IPS-18c (cell line): ENCODE results near the gene GRAMD1C.
A peak's percentile ranks its signal among the peaks of the same experiment; 100 is the strongest.

Source experiments
- H3K4me3 ChIP-seq: 2 replicates; pipeline ENCODE4 v1.7.0; 2013; ENCODE audit warnings: low read depth, mild to moderate bottlenecking, low read length, moderate library complexity; ENCODE audit not compliant: insufficient read depth
- H3K9me3 ChIP-seq: one replicate; pipeline ENCODE4 v1.6.1; 2013; ENCODE audit warnings: mild to moderate bottlenecking, low read length, moderate library complexity; ENCODE audit not compliant: control insufficient read depth, insufficient read depth

GRAMD1C gene

GRCh38 chr3:113838631-113839209 lies at the start of gene GRAMD1C:
TSS of gene GRAMD1C (plus strand) at chr3:113838788. CDS start at chr3:113838910, 122 bp downstream.
- no peaks in the 10 kb centered on the region for H3K9me3 ChIP-seq
- H3K4me3 ChIP-seq = peak within 1 kb of the TSS; percentile 61

GRCh38 chr3:113791381-113791780 lies 47.2 kb upstream of the GRAMD1C start:
- H3K4me3 ChIP-seq = no peak overlapping the region
- H3K9me3 ChIP-seq = no peaks in the 10 kb centered on the region

- no peaks in the 10 kb centered on the region for H3K9me3 ChIP-seq
Measured at GRCh38 chr3:113794526-113794925, 44.1 kb upstream of the GRAMD1C start.

GRCh38 chr3:113795693-113796092 lies 42.9 kb upstream of the GRAMD1C start:
- Histone ChIP-seq H3K9me3 (no peaks in the 10 kb centered on the region), H3K4me3 (no peak overlapping the region)

More at GRCh38 chr3:113794526-113794925, 44.1 kb upstream of the GRAMD1C start:
- no peak overlapping the region for H3K4me3 ChIP-seq

GRCh38 chr3:113802795-113803455 lies 35.7 kb upstream of the GRAMD1C start:
- Histone ChIP-seq H3K4me3 (no peak overlapping the region), H3K9me3 (peaks cover 2% of the 10 kb centered on the region)

- H3K4me3 ChIP-seq = no peak overlapping the region
- peaks cover 2% of the 10 kb centered on the region for H3K9me3 ChIP-seq
Measured at GRCh38 chr3:113804661-113805060, 33.9 kb upstream of the GRAMD1C start.

- Histone ChIP-seq H3K4me3 (no peak overlapping the region), H3K9me3 (peaks cover 2% of the 10 kb centered on the region)
Measured at GRCh38 chr3:113805249-113805648, 33.3 kb upstream of the GRAMD1C start.

- H3K4me3 ChIP-seq = no peak overlapping the region
- no peaks in the 10 kb centered on the region for H3K9me3 ChIP-seq
Measured at GRCh38 chr3:113812854-113813253, 25.7 kb upstream of the GRAMD1C start.

- no peaks in the 10 kb centered on the region for H3K9me3 ChIP-seq
Measured at GRCh38 chr3:113819866-113820265, 18.7 kb upstream of the GRAMD1C start.

GRCh38 chr3:113825090-113825489 lies 13.5 kb upstream of the GRAMD1C start:
- H3K9me3 ChIP-seq = no peaks in the 10 kb centered on the region
- H3K4me3 ChIP-seq = no peak overlapping the region

More at GRCh38 chr3:113819866-113820265, 18.7 kb upstream of the GRAMD1C start:
- H3K4me3 ChIP-seq = no peak overlapping the region

GRCh38 chr3:113828600-113828999 lies 10.0 kb upstream of the GRAMD1C start:
- H3K4me3 ChIP-seq = no peak overlapping the region
- no peaks in the 10 kb centered on the region for H3K9me3 ChIP-seq

GRCh38 chr3:113829576-113830354 lies 8.8 kb upstream of the GRAMD1C start:
- Histone ChIP-seq H3K4me3 (no peak overlapping the region), H3K9me3 (no peaks in the 10 kb centered on the region)

- H3K4me3 ChIP-seq = no peak overlapping the region
- H3K9me3 ChIP-seq = no peaks in the 10 kb centered on the region
Measured at GRCh38 chr3:113831103-113831355, 7.6 kb upstream of the GRAMD1C start.

GRCh38 chr3:113832477-113833164 lies 6.0 kb upstream of the GRAMD1C start:
- Histone ChIP-seq H3K9me3 (no peaks in the 10 kb centered on the region), H3K4me3 (no peak overlapping the region)

GRCh38 chr3:113834983-113835382 lies 3.6 kb upstream of the GRAMD1C start:
- Histone ChIP-seq H3K9me3 (no peaks in the 10 kb centered on the region), H3K4me3 (no peak overlapping the region)

GRCh38 chr3:113839551-113839950 lies 963 bp downstream of the GRAMD1C start:
- H3K4me3 ChIP-seq = no peak overlapping the region
- no peaks in the 10 kb centered on the region for H3K9me3 ChIP-seq

- Histone ChIP-seq H3K4me3 (no peak overlapping the region), H3K9me3 (no peaks in the 10 kb centered on the region)
Measured at GRCh38 chr3:113844622-113845222, 6.1 kb downstream of the GRAMD1C start.
